ENCODE data around the gene DPEP1.

The DPEP1 gene

GRCh38 chr16:89687092-89687940 lies 73.9 kb downstream of the DPEP1 start:
- peak; percentile 66 for DNase-seq (ENCODE audit: low read depth)
- H3K4me3 ChIP-seq (ENCODE audit: control insufficient read depth, low read depth, low read length), result peak overlapping the region; percentile 80
- no peak for TF ChIP-seq CTCF (conservative IDR thresholded peaks at IDR 0.05; ENCODE audit: control insufficient read depth, insufficient read depth, low read depth, low read length)
